ENCODE results near the gene FAM89A. TPM values are rescaled to one million over a fixed set of nuclear protein-coding genes. Genes with fewer than 3 reads are reported as not detected.
A peak's percentile ranks its signal among the peaks of the same experiment; 100 is the strongest.

Gene FAM89A
- total RNA-seq, 1 experiment from 2014 or later, result 1.5 TPM

DNA sequence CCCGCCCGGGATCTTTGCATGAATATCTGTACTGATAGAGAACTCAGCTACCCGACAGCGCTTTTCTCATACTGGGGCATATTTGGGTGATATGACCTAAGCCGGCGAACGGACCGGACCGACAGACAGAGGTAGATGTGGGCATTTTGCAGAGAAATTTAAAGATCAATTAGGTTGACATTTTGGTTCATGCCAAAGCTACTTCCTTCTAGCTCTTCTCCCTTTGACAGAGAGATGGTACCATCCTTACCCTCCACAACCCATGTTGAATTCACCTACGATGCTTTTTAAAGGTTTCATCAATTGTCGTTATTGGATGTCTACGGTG is 60.7 kb downstream of the FAM89A start:
- WGBS (ENCODE audit: extremely low coverage, insufficient read length, low lambda C conversion rate), result no CpG with 5 or more reads among the region's 12 CpGs
- Mint-ChIP-seq H3K27ac (peak overlapping the region in 1 of 3 experiments; percentile 36; a peak in 1 of 7 replicates), H3K36me3 (ENCODE audit: insufficient read depth in 1 of 3, low read depth in 3 of 3) (peaks cover 0 to 2% (median 0%) of the 10 kb centered on the region in 3 experiments; a peak in 1 of 7 replicates), H3K4me1 (peaks cover 17 to 25% of the 10 kb centered on the region in 2 experiments), H3K4me3 (peak overlapping the region; percentile 95 to 97), H3K27me3 (ENCODE audit: low read depth) (peaks cover 22% of the 10 kb centered on the region), H3K9me3 (no peaks in the 10 kb centered on the region; a peak in 1 of 5 replicates)
- Histone ChIP-seq H4K91ac (ENCODE audit: insufficient read length, low read depth, low read length) (no peak overlapping the region), H3K9me3 (ENCODE audit: control insufficient read depth, low read depth, low read length) (no peaks in the 10 kb centered on the region), H3K23ac (ENCODE audit: insufficient read length, low read depth, low read length) (no peak overlapping the region), H3K79me1 (ENCODE audit: insufficient read depth, low read depth, low read length, poor library complexity, severe bottlenecking) (no peaks in the 10 kb centered on the region), H2BK120ac (ENCODE audit: low read depth, low read length, poor library complexity, severe bottlenecking) (no peak overlapping the region), H3K18ac (ENCODE audit: insufficient read length, low read depth, low read length) (no peak overlapping the region), H2BK20ac (ENCODE audit: low read depth, low read length, poor library complexity, severe bottlenecking) (no peak overlapping the region), H2BK15ac (ENCODE audit: low read depth, low read length) (no peak overlapping the region), H2BK5ac (ENCODE audit: insufficient read length, low read length) (no peak overlapping the region), H4K5ac (ENCODE audit: insufficient read length, low read depth, low read length) (no peak overlapping the region), H4K8ac (replicated peaks; ENCODE audit: insufficient read length, low read depth, low read length) (no peak overlapping the region), H3K27ac (ENCODE audit: insufficient read length, low read depth, low read length) (no peak overlapping the region), H2AFZ (ENCODE audit: low read length) (no peak overlapping the region), H3K4me2 (ENCODE audit: insufficient read depth, insufficient read length, low read length) (peak overlapping the region; percentile 56), H3K56ac (ENCODE audit: insufficient read length, low read depth, low read length) (no peak overlapping the region), H3K14ac (ENCODE audit: insufficient read depth, low read length) (no peak overlapping the region), H3K79me2 (ENCODE audit: insufficient read depth, low read length) (no peaks in the 10 kb centered on the region), H4K20me1 (ENCODE audit: control insufficient read depth, insufficient read depth, insufficient read length) (no peaks in the 10 kb centered on the region), H3K4me1 (ENCODE audit: insufficient read depth, low read length) (no peaks in the 10 kb centered on the region), H2BK12ac (ENCODE audit: insufficient read length, low read depth, low read length) (no peak overlapping the region), H3K4ac (ENCODE audit: low read depth, low read length) (no peak overlapping the region), H3T11ph (ENCODE audit: low read length) (no peak overlapping the region), H3K23me2 (ENCODE audit: insufficient read length, low read depth, low read length, poor library complexity, severe bottlenecking) (peaks cover 9% of the 10 kb centered on the region), H3K9ac (ENCODE audit: extremely low read depth, insufficient read length, low read length) (peak overlapping the region; percentile 49), H2AK5ac (ENCODE audit: insufficient read length, low read length) (no peak overlapping the region), H3K27me3 (ENCODE audit: insufficient read depth, low read length) (peaks cover 37% of the 10 kb centered on the region)
- TF ChIP-seq, protein P1, sequence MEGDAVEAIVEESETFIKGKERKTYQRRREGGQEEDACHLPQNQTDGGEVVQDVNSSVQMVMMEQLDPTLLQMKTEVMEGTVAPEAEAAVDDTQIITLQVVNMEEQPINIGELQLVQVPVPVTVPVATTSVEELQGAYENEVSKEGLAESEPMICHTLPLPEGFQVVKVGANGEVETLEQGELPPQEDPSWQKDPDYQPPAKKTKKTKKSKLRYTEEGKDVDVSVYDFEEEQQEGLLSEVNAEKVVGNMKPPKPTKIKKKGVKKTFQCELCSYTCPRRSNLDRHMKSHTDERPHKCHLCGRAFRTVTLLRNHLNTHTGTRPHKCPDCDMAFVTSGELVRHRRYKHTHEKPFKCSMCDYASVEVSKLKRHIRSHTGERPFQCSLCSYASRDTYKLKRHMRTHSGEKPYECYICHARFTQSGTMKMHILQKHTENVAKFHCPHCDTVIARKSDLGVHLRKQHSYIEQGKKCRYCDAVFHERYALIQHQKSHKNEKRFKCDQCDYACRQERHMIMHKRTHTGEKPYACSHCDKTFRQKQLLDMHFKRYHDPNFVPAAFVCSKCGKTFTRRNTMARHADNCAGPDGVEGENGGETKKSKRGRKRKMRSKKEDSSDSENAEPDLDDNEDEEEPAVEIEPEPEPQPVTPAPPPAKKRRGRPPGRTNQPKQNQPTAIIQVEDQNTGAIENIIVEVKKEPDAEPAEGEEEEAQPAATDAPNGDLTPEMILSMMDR (conservative IDR thresholded peaks at IDR 0.05), result no peak
- DNase-seq, result no peak
